HG03135 (cell line): ENCODE data around the gene FOXP4.

Source experiments
- ATAC-seq: cut with Tn5 transposase; IDR thresholded peaks from one replicate; pipeline ENCODE4 v1.9.1; 2021; ENCODE audit warnings: mild to moderate bottlenecking, moderate library complexity; ENCODE audit not compliant: unreplicated experiment

FOXP4 gene

GRCh38 chr6:41522780-41523548, 23.2 kb upstream of the FOXP4 start:
- no peak for ATAC-seq

DNA sequence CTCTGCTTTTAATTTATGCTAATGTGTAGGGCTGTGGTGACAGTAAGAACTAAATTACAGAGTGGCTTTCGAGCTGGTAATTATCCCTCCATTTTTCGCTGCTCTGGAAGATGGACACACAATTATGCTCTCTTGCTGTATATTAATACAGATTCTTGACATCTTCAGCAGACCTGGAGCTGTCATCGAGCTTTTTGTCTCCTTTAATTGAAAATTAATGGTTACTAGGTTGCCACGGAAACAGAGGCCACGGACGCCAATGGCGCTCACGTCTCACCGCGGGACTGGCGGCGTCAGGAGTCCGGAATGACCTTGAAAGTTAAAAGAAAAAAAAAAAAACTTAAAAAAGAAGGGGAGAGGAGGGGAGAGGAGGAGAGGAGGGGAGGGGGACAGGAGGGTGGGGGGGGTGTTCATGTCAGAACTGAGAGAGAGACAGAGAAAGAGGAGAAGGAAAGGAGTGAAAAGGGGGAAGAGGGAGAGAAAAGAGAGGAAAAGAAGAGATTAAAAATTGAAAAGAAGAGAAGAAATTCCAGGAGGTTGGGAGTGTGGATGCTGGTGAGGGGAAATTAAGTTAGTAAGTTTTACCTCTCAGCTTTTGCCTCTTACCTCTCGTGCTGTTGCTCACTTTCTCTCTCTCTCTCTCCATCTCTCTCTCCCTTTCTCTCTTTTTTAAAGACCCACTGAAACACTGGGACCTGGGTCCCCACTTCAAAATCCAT, 22.1 kb upstream of the FOXP4 start:
- ATAC-seq = no peak

- no peak for ATAC-seq
Observed at GRCh38 chr6:41524634-41525011, 21.6 kb upstream of the FOXP4 start.

- ATAC-seq = no peak
Observed at GRCh38 chr6:41527721-41528408, 18.3 kb upstream of the FOXP4 start.

DNA sequence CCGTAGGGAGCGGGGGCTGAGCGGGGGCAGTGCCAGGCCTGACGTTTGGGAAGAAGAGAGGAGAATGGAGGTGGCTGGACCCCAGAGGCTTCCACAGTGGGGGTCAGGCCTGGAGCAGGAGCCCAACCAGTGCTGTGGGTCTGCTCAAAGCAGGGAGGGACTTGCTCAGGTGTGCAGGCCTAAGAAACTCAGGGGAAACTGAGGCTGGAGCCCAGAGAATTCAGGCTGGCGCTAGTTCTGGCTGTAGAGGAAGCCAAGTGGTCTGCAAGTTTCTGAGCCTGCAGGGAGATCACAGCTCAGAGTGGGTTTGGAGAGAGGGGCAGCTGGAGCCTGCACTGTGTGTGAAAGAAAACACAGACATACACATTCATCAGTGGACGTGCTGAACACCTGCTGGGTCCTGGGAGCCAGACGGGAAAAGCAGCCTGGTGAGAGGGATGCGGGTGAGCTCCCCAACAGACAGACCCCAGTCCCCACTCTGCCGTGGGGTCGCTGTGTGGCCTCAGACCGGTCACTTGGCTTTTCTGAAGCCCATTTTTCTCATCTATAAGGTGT, 17.7 kb upstream of the FOXP4 start:
- no peak for ATAC-seq

DNA sequence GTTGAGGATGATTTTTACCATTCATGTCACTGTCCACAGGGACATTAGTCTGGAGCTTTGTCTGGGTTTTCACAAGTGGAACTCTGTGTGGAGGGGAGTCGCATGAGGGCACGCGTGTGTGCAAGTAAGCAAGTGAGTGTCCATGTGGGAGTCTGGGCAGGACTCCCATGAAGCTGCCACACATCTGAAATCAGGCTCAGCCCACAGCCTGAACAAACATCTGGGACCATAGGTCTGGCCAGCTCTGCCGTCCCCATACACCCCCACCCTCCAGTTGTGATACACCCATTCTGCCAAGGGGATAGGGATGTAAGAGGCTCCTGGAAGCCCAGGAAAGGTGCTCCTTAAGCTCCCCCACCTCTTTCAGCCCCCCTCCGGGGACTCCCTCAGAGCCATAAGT, 17.1 kb upstream of the FOXP4 start:
- ATAC-seq = no peak

GRCh38 chr6:41529970-41530369, 16.2 kb upstream of the FOXP4 start:
- no peak for ATAC-seq

- ATAC-seq = no peak
Observed at GRCh38 chr6:41530476-41530875, 15.7 kb upstream of the FOXP4 start.

- no peak for ATAC-seq
Observed at GRCh38 chr6:41531016-41531415, 15.2 kb upstream of the FOXP4 start.

GRCh38 chr6:41531591-41532582, 14.3 kb upstream of the FOXP4 start:
- peak; percentile 92 for ATAC-seq

GRCh38 chr6:41535766-41536165, 10.4 kb upstream of the FOXP4 start:
- ATAC-seq = no peak

- no peak for ATAC-seq
Observed at GRCh38 chr6:41536795-41537758, 9.1 kb upstream of the FOXP4 start.

DNA sequence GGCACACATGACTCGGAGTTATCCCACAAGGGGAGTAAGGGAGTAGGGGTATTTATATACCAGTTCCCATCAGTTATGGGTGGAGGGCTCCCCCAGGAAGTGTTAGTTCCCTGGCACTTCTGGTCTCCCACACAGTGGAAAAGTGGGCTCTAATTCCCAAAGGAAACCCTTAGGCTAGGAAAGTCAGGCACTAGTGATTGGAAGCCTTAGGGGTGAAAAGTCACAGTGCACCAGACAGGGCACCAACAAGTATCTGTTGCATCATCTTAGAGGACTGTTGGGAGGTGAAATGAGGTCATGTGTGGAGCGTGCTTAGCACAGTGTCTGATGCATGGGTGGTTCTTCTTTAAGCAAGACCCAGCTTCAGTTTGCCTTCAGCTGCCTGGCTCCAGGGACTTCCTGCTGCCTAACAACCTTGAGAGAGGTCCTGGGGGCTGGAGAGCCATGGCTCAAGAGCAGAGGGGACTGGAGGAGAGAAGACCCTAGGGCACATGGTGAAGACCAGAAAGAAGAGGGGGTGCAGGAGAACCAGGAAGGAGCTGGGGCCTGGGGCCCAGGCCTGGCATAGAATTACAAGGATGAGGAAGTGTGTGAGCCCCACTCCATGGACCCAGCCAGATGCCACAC, 7.5 kb upstream of the FOXP4 start:
- ATAC-seq = no peak

- no peak for ATAC-seq
Observed at GRCh38 chr6:41539204-41539603, 7.0 kb upstream of the FOXP4 start.

- ATAC-seq = no peak
Observed at GRCh38 chr6:41541364-41541763, 4.8 kb upstream of the FOXP4 start.

DNA sequence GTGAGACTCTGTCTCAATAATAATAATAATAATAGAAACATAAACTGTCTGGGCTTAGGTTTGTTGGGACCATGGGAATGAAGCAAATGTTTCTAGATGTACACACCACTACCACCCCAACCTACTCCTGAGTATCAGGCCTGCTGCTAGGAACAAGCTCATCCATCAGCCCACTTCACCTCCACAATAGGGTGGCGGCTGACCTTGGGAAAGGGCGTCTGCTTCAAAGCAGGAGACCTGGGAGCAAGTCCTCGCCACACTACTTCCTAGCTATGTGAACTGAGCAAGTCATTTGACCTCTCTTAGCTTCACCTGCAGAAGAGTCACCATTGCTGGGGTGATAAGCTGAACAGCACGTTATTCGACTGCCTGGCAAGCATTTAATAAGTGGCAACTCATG, 3.1 kb upstream of the FOXP4 start:
- no peak for ATAC-seq

GRCh38 chr6:41545247-41545702, 906 bp upstream of the FOXP4 start:
- ATAC-seq = no peak

GRCh38 chr6:41546475-41546865, 289 bp downstream of the FOXP4 start:
- ATAC-seq = peak; percentile 28
